Neural cell (in vitro differentiated cells): Measurements from ENCODE around the gene CACNA1D. TPM values are rescaled to one million over a fixed set of nuclear protein-coding genes. Genes with fewer than 3 reads are reported as not detected.

Source experiments
- H2AFZ ChIP-seq: fragments of 200-600, 300-800 bp; sonication (generic), shearing (Covaris generic); 2 replicates; pipeline ENCODE4 v1.6.0; 2014; ENCODE audit warnings: low read depth, mild to moderate bottlenecking, antibody characterized with exemption, low read length, moderate library complexity
- H3F3A ChIP-seq: fragments of 200-600 bp; shearing (Covaris generic); 2 replicates; pipeline ENCODE4 v1.6.1; 2016; ENCODE audit warnings: mild to moderate bottlenecking, moderate library complexity, mixed read lengths, antibody characterized with exemption, low read length; ENCODE audit not compliant: insufficient read depth, poor library complexity, severe bottlenecking
- H3K27ac ChIP-seq: fragments of 200-600, 300-800 bp; sonication (generic), shearing (Covaris generic); 2 replicates; pipeline ENCODE4 v1.5.1; 2014; ENCODE audit warnings: mild to moderate bottlenecking, low read length, moderate library complexity
- H3K27me3 ChIP-seq: fragments of 300-800, 200-600 bp; sonication (generic), shearing (Covaris generic); 2 replicates; pipeline ENCODE4 v1.6.0; 2014; ENCODE audit warnings: mild to moderate bottlenecking, low read depth, low read length, moderate library complexity; ENCODE audit not compliant: insufficient read depth
- H3K36me3 ChIP-seq: fragments of 300-800, 200-600 bp; sonication (generic), shearing (Covaris generic); 2 replicates; pipeline ENCODE4 v1.5.1; 2014; ENCODE audit warnings: mild to moderate bottlenecking, antibody characterized with exemption, low read length, moderate library complexity; ENCODE audit not compliant: insufficient read depth
- H3K4me2 ChIP-seq: fragments of 300-800, 200-600 bp; sonication (generic), shearing (Covaris generic); 2 replicates; pipeline ENCODE4 v1.6.0; 2014; ENCODE audit warnings: mild to moderate bottlenecking, low read length
- H3K4me3 ChIP-seq: fragments of 300-800, 200-600 bp; sonication (generic), shearing (Covaris generic); 2 replicates; pipeline ENCODE4 v1.5.1; 2014; ENCODE audit warnings: mild to moderate bottlenecking, low read length, moderate library complexity
- H3K79me2 ChIP-seq: fragments of 200-600 bp; shearing (Covaris generic); replicated peaks from 2 replicates; pipeline ENCODE4 v1.6.0; 2014; ENCODE audit warnings: mild to moderate bottlenecking, low read length, moderate library complexity; ENCODE audit not compliant: insufficient read depth
- H3K9ac ChIP-seq: fragments of 300-800, 200-600 bp; sonication (generic), shearing (Covaris generic); 2 replicates; pipeline ENCODE4 v1.6.1; 2016; ENCODE audit warnings: mild to moderate bottlenecking, low read length, mixed read lengths
- H3K9me2 ChIP-seq: fragments of 200-600 bp; shearing (Covaris generic); 2 replicates; pipeline ENCODE4 v1.6.1; 2016; ENCODE audit warnings: mild to moderate bottlenecking, low read length, mixed read lengths; ENCODE audit not compliant: insufficient read depth
- H3K9me3 ChIP-seq: fragments of 200-600, 300-800 bp; sonication (generic), shearing (Covaris generic); 2 replicates; pipeline ENCODE4 v1.6.1; 2016; ENCODE audit warnings: mild to moderate bottlenecking, mixed run types, low read length, moderate library complexity, mixed read lengths
- H4K20me1 ChIP-seq: fragments of 200-600 bp; shearing (Covaris generic); 2 replicates; pipeline ENCODE4 v1.6.1; 2016; ENCODE audit warnings: mild to moderate bottlenecking, mixed run types; ENCODE audit not compliant: insufficient read depth
- CTCF ChIP-seq: fragments of 450-650 bp; IDR thresholded peaks from 2 replicates; pipeline ENCODE4 v1.5.1; 2014; ENCODE audit warnings: antibody characterized with exemption, mild to moderate bottlenecking, moderate library complexity; ENCODE audit not compliant: poor library complexity, severe bottlenecking
- EP300 ChIP-seq: fragments of 450-650 bp; conservative IDR thresholded peaks from 2 replicates; pipeline ENCODE4 v1.6.1; 2014; ENCODE audit warnings: antibody characterized with exemption, mild to moderate bottlenecking, moderate library complexity; ENCODE audit not compliant: poor library complexity, severe bottlenecking
- EZH2 ChIP-seq: fragments of 200-600, 300-800 bp; shearing (Covaris generic), sonication (generic); IDR thresholded peaks from 2 replicates; pipeline ENCODE4 v1.6.1; 2014; ENCODE audit warnings: antibody characterized with exemption, low read length, borderline replicate concordance, mild to moderate bottlenecking; ENCODE audit not compliant: insufficient read depth, poor library complexity, severe bottlenecking
- MXI1 ChIP-seq: fragments of 450-650 bp; conservative IDR thresholded peaks from 2 replicates; pipeline ENCODE4 v1.6.1; 2014; ENCODE audit warnings: antibody characterized with exemption, mild to moderate bottlenecking; ENCODE audit not compliant: poor library complexity, severe bottlenecking
- POLR2AphosphoS5 ChIP-seq: IDR thresholded peaks from 2 replicates; pipeline ENCODE4 v1.6.1; 2012
- RAD21 ChIP-seq: fragments of 450-650 bp; conservative IDR thresholded peaks from 2 replicates; pipeline ENCODE4 v1.6.1; 2014; ENCODE audit warnings: antibody characterized with exemption, mild to moderate bottlenecking, moderate library complexity
- REST ChIP-seq: IDR thresholded peaks from 2 replicates; pipeline ENCODE4 v1.6.1; 2012; ENCODE audit warnings: borderline replicate concordance
- TAF1 ChIP-seq: IDR thresholded peaks from 2 replicates; pipeline ENCODE4 v1.6.1; 2012; ENCODE audit warnings: low read depth
- polyA plus RNA-seq: library from polyadenylated mRNA; depleted of rRNA; stranded (reverse); fragments of >200 nt; gene quantifications from 2 replicates; pipeline ENCODE4 v1.2.3, GENCODE V29; 2014

Gene CACNA1D
- polyA plus RNA-seq, 1 donor from 2014 or later, result 22.5 TPM

- Histone ChIP-seq H3K9ac (no peak overlapping the region), H3K79me2 (no peaks in the 10 kb centered on the region), H3K4me2 (no peak overlapping the region), H2AFZ (no peak overlapping the region), H3F3A (no peaks in the 10 kb centered on the region), H3K9me2 (no peaks in the 10 kb centered on the region), H4K20me1 (no peaks in the 10 kb centered on the region), H3K9me3 (no peaks in the 10 kb centered on the region), H3K27ac (no peak overlapping the region), H3K4me3 (no peak overlapping the region), H3K27me3 (no peaks in the 10 kb centered on the region), H3K36me3 (no peaks in the 10 kb centered on the region)
- TF ChIP-seq POLR2AphosphoS5, result no peak
- TF ChIP-seq EZH2, result no peak
- no peak for TF ChIP-seq REST
- TF ChIP-seq MXI1, result no peak
Measured at GRCh38 chr3:53597136-53597915, 102.9 kb downstream of the CACNA1D start.

GRCh38 chr3:53599771-53600170 is 105.4 kb downstream of the CACNA1D start:
- no peaks in the 10 kb centered on the region for H3K36me3 ChIP-seq
- no peak overlapping the region for H3K9ac ChIP-seq
- H3K9me2 ChIP-seq, result no peaks in the 10 kb centered on the region
- no peak overlapping the region for H3K27ac ChIP-seq
- no peaks in the 10 kb centered on the region for H3F3A ChIP-seq
- H3K27me3 ChIP-seq, result no peaks in the 10 kb centered on the region
- no peak overlapping the region for H3K4me2 ChIP-seq
- H3K9me3 ChIP-seq, result no peaks in the 10 kb centered on the region
- TF ChIP-seq EP300 (no peak), MXI1 (no peak), EZH2 (no peak), TAF1 (no peak), CTCF (no peak), POLR2AphosphoS5 (no peak), REST (no peak), RAD21 (no peak)
- no peak overlapping the region for H3K4me3 ChIP-seq
- no peak overlapping the region for H2AFZ ChIP-seq
- no peaks in the 10 kb centered on the region for H4K20me1 ChIP-seq
- H3K79me2 ChIP-seq, result no peaks in the 10 kb centered on the region
